ENCODE measurements around the gene NPY1R.

- TF ChIP-seq, protein P1, sequence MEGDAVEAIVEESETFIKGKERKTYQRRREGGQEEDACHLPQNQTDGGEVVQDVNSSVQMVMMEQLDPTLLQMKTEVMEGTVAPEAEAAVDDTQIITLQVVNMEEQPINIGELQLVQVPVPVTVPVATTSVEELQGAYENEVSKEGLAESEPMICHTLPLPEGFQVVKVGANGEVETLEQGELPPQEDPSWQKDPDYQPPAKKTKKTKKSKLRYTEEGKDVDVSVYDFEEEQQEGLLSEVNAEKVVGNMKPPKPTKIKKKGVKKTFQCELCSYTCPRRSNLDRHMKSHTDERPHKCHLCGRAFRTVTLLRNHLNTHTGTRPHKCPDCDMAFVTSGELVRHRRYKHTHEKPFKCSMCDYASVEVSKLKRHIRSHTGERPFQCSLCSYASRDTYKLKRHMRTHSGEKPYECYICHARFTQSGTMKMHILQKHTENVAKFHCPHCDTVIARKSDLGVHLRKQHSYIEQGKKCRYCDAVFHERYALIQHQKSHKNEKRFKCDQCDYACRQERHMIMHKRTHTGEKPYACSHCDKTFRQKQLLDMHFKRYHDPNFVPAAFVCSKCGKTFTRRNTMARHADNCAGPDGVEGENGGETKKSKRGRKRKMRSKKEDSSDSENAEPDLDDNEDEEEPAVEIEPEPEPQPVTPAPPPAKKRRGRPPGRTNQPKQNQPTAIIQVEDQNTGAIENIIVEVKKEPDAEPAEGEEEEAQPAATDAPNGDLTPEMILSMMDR (IDR thresholded peaks at IDR 0.05; ENCODE audit: low read depth, low read length, missing input control), result no peak
- no peak for TF ChIP-seq FOXA1 (IDR thresholded peaks at IDR 0.05)
- TF ChIP-seq ATF3 (IDR thresholded peaks at IDR 0.05), result no peak
- TF ChIP-seq YY1 (IDR thresholded peaks at IDR 0.05), result no peak
Measured at GRCh38 chr4:163317110-163317509, 15.3 kb downstream of the NPY1R start.

Measured in liver (tissue), 3 donors.